SK-N-SH treated with all-trans-retinoic acid at 6 μM for 48 hours (cell line): ENCODE results near the gene KCNH1.

Source experiments
- ATAC-seq: fragments of 200-7000 bp; cut with Tn5 transposase; 3 replicates; pipeline ENCODE4 v1.9.1; 2020; ENCODE audit warnings: mild to moderate bottlenecking, moderate library complexity
- ARNTL ChIP-seq: fragments of 450-650 bp; formaldehyde crosslinking; IDR thresholded peaks from 2 replicates; pipeline ENCODE4 v1.5.0; 2020; ENCODE audit warnings: low read depth, mild to moderate bottlenecking, moderate library complexity, borderline replicate concordance
- BACH2 ChIP-seq: fragments of 250-450 bp; sonication (Bioruptor Pico); IDR thresholded peaks from 2 replicates; pipeline ENCODE4 v1.9.0; 2021; ENCODE audit warnings: mild to moderate bottlenecking, borderline replicate concordance
- CSDC2 ChIP-seq: fragments of 250-450 bp; sonication (Bioruptor Pico); IDR thresholded peaks from 2 replicates; pipeline ENCODE4 v1.5.0; 2020; ENCODE audit warnings: mild to moderate bottlenecking, moderate library complexity
- CSRNP3 ChIP-seq: fragments of 250-450 bp; sonication (Bioruptor Pico); IDR thresholded peaks from 2 replicates; pipeline ENCODE4 v1.5.1; 2021; ENCODE audit warnings: mild to moderate bottlenecking, moderate library complexity
- GLIS3 ChIP-seq: fragments of 250-450 bp; sonication (Bioruptor Pico); IDR thresholded peaks from 2 replicates; pipeline ENCODE4 v1.5.0; 2020; ENCODE audit warnings: mild to moderate bottlenecking, moderate library complexity
- ISL1 ChIP-seq: fragments of 250-450 bp; sonication (Bioruptor Pico); IDR thresholded peaks from 2 replicates; pipeline ENCODE4 v2.1.2; 2022; ENCODE audit warnings: mild to moderate bottlenecking, moderate library complexity
- POU6F1 ChIP-seq: fragments of 250-450 bp; sonication (Bioruptor Pico); IDR thresholded peaks from 2 replicates; pipeline ENCODE4 v1.8.0; 2021; ENCODE audit warnings: low read depth, mild to moderate bottlenecking, moderate library complexity, borderline replicate concordance
- PPARA ChIP-seq: fragments of 250-450 bp; sonication (Bioruptor Pico); IDR thresholded peaks from 2 replicates; pipeline ENCODE4 v1.5.0; 2020; ENCODE audit warnings: mild to moderate bottlenecking, borderline replicate concordance
- RARB ChIP-seq: fragments of 250-450 bp; sonication (Bioruptor Pico); IDR thresholded peaks from 2 replicates; pipeline ENCODE4 v1.8.0; 2021; ENCODE audit warnings: mild to moderate bottlenecking, moderate library complexity
- SNAI2 ChIP-seq: fragments of 250-450 bp; sonication (Bioruptor Pico); IDR thresholded peaks from 2 replicates; pipeline ENCODE4 v1.5.0; 2020; ENCODE audit warnings: mild to moderate bottlenecking, moderate library complexity
- TCF4 ChIP-seq: fragments of 250-450 bp; sonication (Bioruptor Pico); IDR thresholded peaks from 2 replicates; pipeline ENCODE4 v1.8.0; 2021; ENCODE audit warnings: mild to moderate bottlenecking, moderate library complexity, borderline replicate concordance
- TOX ChIP-seq: fragments of 250-450 bp; sonication (Bioruptor Pico); IDR thresholded peaks from 2 replicates; pipeline ENCODE4 v1.8.0; 2021; ENCODE audit warnings: mild to moderate bottlenecking, moderate library complexity, borderline replicate concordance
- ZC3H10 ChIP-seq: fragments of 250-450 bp; sonication (Bioruptor Pico); IDR thresholded peaks from 2 replicates; pipeline ENCODE4 v1.5.1; 2021; ENCODE audit warnings: mild to moderate bottlenecking, moderate library complexity
- ZFP30 ChIP-seq: fragments of 450-650 bp; formaldehyde crosslinking; IDR thresholded peaks from 2 replicates; pipeline ENCODE4 v1.5.0; 2022; ENCODE audit warnings: mild to moderate bottlenecking, moderate library complexity
- ZNF565 ChIP-seq: fragments of 450-650 bp; formaldehyde crosslinking; conservative IDR thresholded peaks from 2 replicates; pipeline ENCODE4 v1.5.0; 2020; ENCODE audit warnings: low read depth, mild to moderate bottlenecking, moderate library complexity
- ZNF70 ChIP-seq: fragments of 450-650 bp; formaldehyde crosslinking; IDR thresholded peaks from 2 replicates; pipeline ENCODE4 v1.5.0; 2020; ENCODE audit warnings: mild to moderate bottlenecking, moderate library complexity
- ZNF8 ChIP-seq: fragments of 450-650 bp; formaldehyde crosslinking; IDR thresholded peaks from 2 replicates; pipeline ENCODE4 v1.5.0; 2020; ENCODE audit warnings: mild to moderate bottlenecking, moderate library complexity
- TF ChIP-seq, protein P1 (sequence below): fragments of 250-450 bp; sonication (Bioruptor Pico); IDR thresholded peaks from 2 replicates; pipeline ENCODE4 v1.8.0; 2020; ENCODE audit warnings: mild to moderate bottlenecking, moderate library complexity, borderline replicate concordance
- TF ChIP-seq, protein P2 (sequence below): fragments of 250-450 bp; sonication (Bioruptor Pico); IDR thresholded peaks from 2 replicates; pipeline ENCODE4 v1.5.0; 2020; ENCODE audit warnings: mild to moderate bottlenecking, moderate library complexity

The KCNH1 gene

DNA sequence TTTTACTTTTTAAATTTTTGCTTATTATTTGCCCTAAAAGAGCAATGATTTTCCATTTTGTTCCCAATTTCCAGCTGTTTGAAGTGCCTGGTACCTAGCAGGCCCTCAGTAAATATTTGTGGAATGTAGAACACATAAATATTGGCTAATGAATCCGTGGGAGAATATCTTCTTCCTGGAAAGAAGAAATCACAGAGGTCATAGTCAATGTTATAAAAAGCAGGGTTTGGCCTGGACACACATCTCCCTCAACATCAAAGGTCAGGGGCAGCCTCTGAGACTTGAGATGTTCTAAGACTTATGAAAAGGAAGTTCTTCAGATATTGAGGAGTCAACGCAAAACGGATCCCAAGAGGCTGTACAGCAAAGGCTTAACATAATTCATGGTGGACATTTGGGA, 447.1 kb downstream of the KCNH1 start:
- TF ChIP-seq RARB (CRISPR knock-in tag) (no peak), TOX (no peak), CSRNP3 (no peak), ZC3H10 (CRISPR knock-in tag) (no peak), ZFP30 (CRISPR knock-in tag) (no peak), GLIS3 (CRISPR knock-in tag) (no peak), TCF4 (no peak), ZNF8 (CRISPR knock-in tag) (no peak), ZNF565 (CRISPR knock-in tag) (no peak), ARNTL (CRISPR knock-in tag) (no peak), BACH2 (no peak)
- TF ChIP-seq, protein P1, sequence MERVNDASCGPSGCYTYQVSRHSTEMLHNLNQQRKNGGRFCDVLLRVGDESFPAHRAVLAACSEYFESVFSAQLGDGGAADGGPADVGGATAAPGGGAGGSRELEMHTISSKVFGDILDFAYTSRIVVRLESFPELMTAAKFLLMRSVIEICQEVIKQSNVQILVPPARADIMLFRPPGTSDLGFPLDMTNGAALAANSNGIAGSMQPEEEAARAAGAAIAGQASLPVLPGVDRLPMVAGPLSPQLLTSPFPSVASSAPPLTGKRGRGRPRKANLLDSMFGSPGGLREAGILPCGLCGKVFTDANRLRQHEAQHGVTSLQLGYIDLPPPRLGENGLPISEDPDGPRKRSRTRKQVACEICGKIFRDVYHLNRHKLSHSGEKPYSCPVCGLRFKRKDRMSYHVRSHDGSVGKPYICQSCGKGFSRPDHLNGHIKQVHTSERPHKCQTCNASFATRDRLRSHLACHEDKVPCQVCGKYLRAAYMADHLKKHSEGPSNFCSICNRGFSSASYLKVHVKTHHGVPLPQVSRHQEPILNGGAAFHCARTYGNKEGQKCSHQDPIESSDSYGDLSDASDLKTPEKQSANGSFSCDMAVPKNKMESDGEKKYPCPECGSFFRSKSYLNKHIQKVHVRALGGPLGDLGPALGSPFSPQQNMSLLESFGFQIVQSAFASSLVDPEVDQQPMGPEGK (CRISPR knock-in tag), result no peak
- no peak for ATAC-seq

DNA sequence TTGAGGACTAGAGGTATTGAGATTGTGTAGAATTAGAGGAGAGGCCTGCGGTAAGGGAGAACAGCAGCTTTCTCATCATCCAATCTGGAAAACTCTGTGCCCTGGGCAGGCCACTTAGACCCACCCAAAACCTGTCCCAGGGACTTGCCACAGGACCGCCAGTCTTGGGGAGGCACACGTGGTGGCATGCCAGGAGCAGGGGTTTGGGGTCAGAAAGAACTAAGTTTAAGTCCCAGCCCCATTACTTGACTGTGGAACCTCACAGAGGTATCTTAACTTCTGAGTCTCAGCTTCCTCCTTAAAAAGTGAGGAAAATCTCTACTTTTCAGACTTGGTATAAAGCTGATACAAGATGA, 448.7 kb downstream of the KCNH1 start:
- no peak for ATAC-seq
- TF ChIP-seq CSDC2 (CRISPR knock-in tag), result no peak
- TF ChIP-seq PPARA (CRISPR knock-in tag), result no peak
- TF ChIP-seq TCF4, result no peak
- TF ChIP-seq ZFP30 (CRISPR knock-in tag), result no peak
- no peak for TF ChIP-seq ARNTL (CRISPR knock-in tag)
- no peak for TF ChIP-seq ISL1 (CRISPR knock-in tag)
- TF ChIP-seq ZNF70 (CRISPR knock-in tag), result no peak
- TF ChIP-seq, protein P2, sequence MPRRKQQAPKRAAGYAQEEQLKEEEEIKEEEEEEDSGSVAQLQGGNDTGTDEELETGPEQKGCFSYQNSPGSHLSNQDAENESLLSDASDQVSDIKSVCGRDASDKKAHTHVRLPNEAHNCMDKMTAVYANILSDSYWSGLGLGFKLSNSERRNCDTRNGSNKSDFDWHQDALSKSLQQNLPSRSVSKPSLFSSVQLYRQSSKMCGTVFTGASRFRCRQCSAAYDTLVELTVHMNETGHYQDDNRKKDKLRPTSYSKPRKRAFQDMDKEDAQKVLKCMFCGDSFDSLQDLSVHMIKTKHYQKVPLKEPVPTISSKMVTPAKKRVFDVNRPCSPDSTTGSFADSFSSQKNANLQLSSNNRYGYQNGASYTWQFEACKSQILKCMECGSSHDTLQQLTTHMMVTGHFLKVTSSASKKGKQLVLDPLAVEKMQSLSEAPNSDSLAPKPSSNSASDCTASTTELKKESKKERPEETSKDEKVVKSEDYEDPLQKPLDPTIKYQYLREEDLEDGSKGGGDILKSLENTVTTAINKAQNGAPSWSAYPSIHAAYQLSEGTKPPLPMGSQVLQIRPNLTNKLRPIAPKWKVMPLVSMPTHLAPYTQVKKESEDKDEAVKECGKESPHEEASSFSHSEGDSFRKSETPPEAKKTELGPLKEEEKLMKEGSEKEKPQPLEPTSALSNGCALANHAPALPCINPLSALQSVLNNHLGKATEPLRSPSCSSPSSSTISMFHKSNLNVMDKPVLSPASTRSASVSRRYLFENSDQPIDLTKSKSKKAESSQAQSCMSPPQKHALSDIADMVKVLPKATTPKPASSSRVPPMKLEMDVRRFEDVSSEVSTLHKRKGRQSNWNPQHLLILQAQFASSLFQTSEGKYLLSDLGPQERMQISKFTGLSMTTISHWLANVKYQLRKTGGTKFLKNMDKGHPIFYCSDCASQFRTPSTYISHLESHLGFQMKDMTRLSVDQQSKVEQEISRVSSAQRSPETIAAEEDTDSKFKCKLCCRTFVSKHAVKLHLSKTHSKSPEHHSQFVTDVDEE (CRISPR knock-in tag), result no peak
- TF ChIP-seq, protein P1 (CRISPR knock-in tag), result no peak
- TF ChIP-seq BACH2, result no peak
- TF ChIP-seq POU6F1 (CRISPR knock-in tag), result no peak
- TF ChIP-seq TOX, result no peak
- no peak for TF ChIP-seq SNAI2 (CRISPR knock-in tag)
- TF ChIP-seq ZC3H10 (CRISPR knock-in tag), result no peak
- TF ChIP-seq GLIS3 (CRISPR knock-in tag), result no peak
- TF ChIP-seq, all 23 proteins: peak for 0

DNA sequence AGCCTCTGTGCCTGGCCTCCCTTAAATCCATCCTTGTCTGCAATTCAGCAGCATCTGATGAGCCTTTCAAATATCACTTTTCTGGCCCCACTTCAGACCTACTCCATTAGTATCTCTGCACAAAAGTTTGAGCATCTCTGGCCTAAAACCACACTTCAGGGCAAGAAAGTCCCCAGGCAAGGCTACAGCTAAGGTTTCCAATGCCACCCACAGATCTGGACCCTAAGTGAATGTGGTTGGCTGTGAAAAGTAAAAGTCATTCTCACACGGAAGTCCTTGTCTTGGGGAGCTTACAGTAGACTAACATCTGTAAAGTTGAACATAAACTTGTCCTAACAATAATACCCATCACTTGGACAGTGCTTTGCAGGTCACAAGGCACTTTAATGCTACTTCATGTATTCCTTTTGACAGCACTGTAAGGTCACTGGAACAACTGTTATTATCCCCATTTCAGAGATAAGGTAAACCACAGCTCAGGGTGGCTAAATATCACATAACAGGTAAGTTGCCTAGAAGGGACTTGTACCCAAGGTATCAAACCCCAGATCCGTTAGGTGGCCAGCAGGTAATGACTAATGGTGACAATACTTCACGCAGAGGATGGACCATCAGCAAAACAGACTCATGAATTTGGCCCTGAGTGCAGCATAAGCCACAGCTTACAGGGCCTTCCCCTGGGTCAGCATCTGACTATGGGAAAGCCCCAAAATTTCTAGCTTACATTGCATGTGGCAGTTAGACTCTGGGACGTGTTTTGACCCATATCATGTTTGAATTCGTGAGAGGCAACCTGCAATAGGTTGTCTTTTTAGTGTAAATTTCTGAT, 449.3 kb downstream of the KCNH1 start:
- no peak for ATAC-seq
- TF ChIP-seq RARB (CRISPR knock-in tag) (no peak), ZNF8 (CRISPR knock-in tag) (no peak), ISL1 (CRISPR knock-in tag) (no peak), ARNTL (CRISPR knock-in tag) (no peak), TCF4 (no peak), SNAI2 (CRISPR knock-in tag) (no peak)
